ENCODE data around the gene LGALS13. TPM values are rescaled to one million over a fixed set of nuclear protein-coding genes. Genes with fewer than 3 reads are reported as not detected.
"Not testable (repeated sequence)": the region's sequence is repeated elsewhere in the genome, so short reads cannot be mapped to it uniquely, and the experiment has no call there.

LGALS13 gene
- total RNA-seq, 1 donor from 2014 or later, result not detected

DNA sequence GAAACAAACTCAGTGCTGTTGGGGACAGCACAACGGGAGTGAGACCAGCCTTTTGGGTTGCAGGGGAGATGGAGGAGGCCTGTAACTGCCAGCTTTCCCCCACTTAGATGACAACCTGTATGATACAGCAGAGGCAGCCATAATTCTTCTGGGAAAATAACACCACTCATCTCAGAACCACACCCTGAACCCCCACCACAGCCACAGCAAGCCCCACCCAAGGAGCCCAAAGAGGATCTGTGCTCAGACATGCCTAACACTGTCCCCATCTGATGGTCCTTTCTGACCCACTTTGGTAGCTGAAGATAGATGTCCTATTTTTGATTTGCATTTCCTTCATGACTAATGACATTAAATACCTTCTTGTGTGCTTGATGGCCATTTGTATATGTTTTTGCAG is 15.4 kb downstream of the LGALS13 start:
- no peak for DNase-seq (ENCODE audit: low spot score)

GRCh38 chr19:39623946-39624345 is 21.6 kb downstream of the LGALS13 start:
- no peak for DNase-seq (ENCODE audit: low spot score)

DNA sequence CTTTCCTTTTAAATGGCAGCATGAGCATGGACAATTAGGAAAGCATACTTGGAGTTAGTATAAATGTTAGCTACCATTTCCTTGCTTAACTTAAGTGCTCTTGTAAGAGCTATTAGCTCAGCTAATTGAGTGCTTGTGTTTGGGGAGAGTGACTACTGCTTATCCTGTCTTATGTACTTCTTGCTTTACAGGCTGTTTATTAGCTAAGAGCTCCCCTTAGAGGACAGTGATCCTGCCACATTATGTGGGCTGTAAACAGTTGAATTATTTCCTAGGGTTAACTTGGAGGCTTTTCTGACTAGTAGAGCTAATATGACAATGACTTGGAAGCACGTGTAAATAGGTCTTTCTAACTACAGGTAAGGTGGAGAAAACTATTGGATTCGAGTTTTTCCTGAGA is 25.3 kb downstream of the LGALS13 start:
- not testable (repeated sequence) for DNase-seq (ENCODE audit: low spot score)

- no peak for DNase-seq (ENCODE audit: low spot score)
Observed at GRCh38 chr19:39631178-39631577, 28.9 kb downstream of the LGALS13 start.

DNA sequence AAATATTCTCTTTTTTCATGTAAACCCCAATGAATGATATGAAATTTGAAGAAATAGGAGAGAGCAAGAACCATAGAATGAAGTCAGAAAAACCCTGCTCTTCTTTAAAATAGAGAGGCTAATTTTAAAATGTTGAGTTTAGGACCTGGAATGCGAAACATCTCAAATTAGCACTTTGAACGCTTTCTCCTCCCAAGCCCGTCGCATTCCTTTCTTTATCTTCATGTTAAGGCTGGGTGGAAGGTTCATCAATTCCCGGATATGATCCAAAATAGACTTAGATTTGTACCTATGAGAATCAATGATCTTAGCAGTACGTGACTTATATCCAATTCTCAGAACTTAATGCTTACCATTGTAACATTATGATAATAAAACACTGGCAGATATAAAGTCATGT is 29.3 kb downstream of the LGALS13 start:
- no peak for DNase-seq (ENCODE audit: low spot score)

DNA sequence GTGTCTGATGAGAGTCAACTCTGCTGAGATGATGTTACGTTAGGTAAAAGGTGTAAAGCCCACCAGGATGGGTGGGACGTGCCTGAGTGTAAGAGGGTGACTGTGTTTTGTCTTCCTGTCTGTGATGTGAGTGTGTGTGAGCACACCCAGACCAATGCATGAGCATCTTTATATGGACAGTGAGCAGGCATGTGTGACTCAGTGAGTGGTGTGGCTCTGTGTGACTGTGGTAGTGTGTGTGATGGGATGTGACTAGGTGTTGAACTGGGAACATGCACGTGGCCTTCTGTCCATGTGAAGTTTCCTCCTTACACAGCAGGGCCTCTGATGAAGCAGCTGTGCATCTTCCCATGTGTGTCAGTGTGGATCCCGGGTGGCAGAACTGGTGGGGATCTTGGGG is 35.6 kb downstream of the LGALS13 start:
- DNase-seq (ENCODE audit: low spot score), result no peak

GRCh38 chr19:39641773-39642172 is 39.4 kb downstream of the LGALS13 start:
- no peak for DNase-seq (ENCODE audit: low spot score)

DNA sequence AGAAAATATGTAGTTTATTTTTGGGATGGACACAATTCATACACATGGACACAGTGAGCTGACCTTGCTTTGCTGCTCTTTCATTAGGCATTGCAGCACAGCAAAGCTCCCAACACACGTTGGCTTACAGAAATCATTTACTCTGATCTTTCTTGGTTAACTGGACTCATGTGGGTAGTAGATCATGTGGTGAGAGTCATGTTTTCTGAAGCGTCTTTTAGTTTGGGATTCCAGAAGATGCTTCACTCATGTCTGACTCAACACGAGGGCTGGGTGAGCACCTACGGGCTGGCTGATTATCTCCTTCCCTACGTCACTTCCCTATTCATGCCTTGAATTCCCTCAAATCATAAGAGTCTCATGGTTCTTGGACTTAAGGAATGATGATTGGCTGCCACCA is 41.3 kb downstream of the LGALS13 start:
- DNase-seq (ENCODE audit: low spot score), result no peak

GRCh38 chr19:39645800-39646411 is 43.6 kb downstream of the LGALS13 start:
- DNase-seq (ENCODE audit: low spot score), result no peak

DNA sequence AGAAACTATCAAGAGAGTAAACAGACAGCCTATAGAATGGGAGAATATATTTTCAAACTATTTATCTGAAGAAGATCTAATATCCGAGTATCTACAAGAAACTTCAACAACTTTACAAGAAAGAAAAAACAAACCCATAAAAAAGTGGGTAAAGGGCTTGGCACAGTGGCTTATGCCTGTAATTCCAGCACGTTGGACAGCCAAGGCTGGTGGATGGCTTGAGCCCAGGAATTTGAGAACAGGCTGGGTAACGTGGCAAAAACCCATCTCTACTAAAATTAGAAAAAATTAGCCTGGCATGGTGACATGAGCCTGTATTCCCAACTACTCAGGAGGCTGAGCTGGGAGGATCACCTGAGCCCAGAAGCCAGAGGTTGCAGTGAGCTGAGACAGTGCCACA is 45.6 kb downstream of the LGALS13 start:
- no peak for DNase-seq (ENCODE audit: low spot score)

GRCh38 chr19:39655613-39656012 is 53.3 kb downstream of the LGALS13 start, which contains the start of gene LGALS16:
LGALS16 (plus strand) TSS chr19:39655913; CDS start chr19:39655962, 49 bp downstream.
- DNase-seq (ENCODE audit: low spot score), result no peak

Other genes starting within 250 kb of the LGALS13 start
- gene PAF1, start 211.4 kb upstream of the LGALS13 start, total RNA-seq, result 36.9 TPM
- gene MED29, start 211.1 kb upstream of the LGALS13 start, total RNA-seq, result 51.8 TPM
- 230 TPM for gene ZFP36, start 195.7 kb upstream of the LGALS13 start, total RNA-seq
- gene PLEKHG2, start 189.9 kb upstream of the LGALS13 start, total RNA-seq, result 38.8 TPM
- 2,118 TPM for gene RPS16, start 166.6 kb upstream of the LGALS13 start, total RNA-seq
- 121 TPM for gene SUPT5H, start 156.9 kb upstream of the LGALS13 start, total RNA-seq
- gene TIMM50, start 121.7 kb upstream of the LGALS13 start, total RNA-seq, result 64.9 TPM
- not detected for gene DLL3, start 103.6 kb upstream of the LGALS13 start, total RNA-seq
- gene SELENOV, start 87.4 kb upstream of the LGALS13 start, total RNA-seq, result not detected
- 2.4 TPM for gene EID2B, start 69.7 kb upstream of the LGALS13 start, total RNA-seq
- gene EID2, start 62.4 kb upstream of the LGALS13 start, total RNA-seq, result 10.4 TPM
- gene LGALS16, start 53.4 kb downstream of the LGALS13 start, total RNA-seq, result not detected
- not detected for gene LGALS14, start 102.0 kb downstream of the LGALS13 start, total RNA-seq
- gene CLC, start 135.5 kb downstream of the LGALS13 start, total RNA-seq, result not detected
- not detected for gene LEUTX, start 176.3 kb downstream of the LGALS13 start, total RNA-seq
- gene DYRK1B, start 231.6 kb downstream of the LGALS13 start, total RNA-seq, result 19.7 TPM
- gene FBL, start 243.9 kb downstream of the LGALS13 start, total RNA-seq, result 311 TPM

Measured in ureter (tissue), 1 donor.